Natural killer cell (primary cell): ENCODE measurements around the gene RGS3. TPM values are rescaled to one million over a fixed set of nuclear protein-coding genes. Genes with fewer than 3 reads are reported as not detected.

Experiments used
- ATAC-seq, 3 donors: fragments of 150-1000 bp in 2 of 3; fragments of 200-7000 bp in 1 of 3; cut with Tn5 transposase; 1 replicate in 1 of 3; 2 replicates in 2 of 3; pipeline ENCODE4 v1.10.0; 2021; ENCODE audit warnings: mild to moderate bottlenecking in 2 of 3, moderate library complexity in 2 of 3
- DNase-seq, 2 donors: peaks; one replicate each; pipeline versions ENCODE4 v3.0.0 to v3.0.0-alpha.2; 2013 to 2021; ENCODE audit warnings: mixed read lengths in 1 of 2
- H3K27ac ChIP-seq: one replicate; pipeline ENCODE4 v1.5.1; 2013; ENCODE audit warnings: mild to moderate bottlenecking, low read length
- H3K27me3 ChIP-seq: one replicate; pipeline ENCODE4 v1.6.1; 2013; ENCODE audit warnings: low read length; ENCODE audit not compliant: control insufficient read depth, insufficient read depth
- H3K36me3 ChIP-seq: one replicate; pipeline ENCODE4 v1.6.1; 2013; ENCODE audit warnings: low read length; ENCODE audit not compliant: control insufficient read depth, insufficient read depth
- H3K4me1 ChIP-seq: one replicate; pipeline ENCODE4 v1.6.1; 2013; ENCODE audit warnings: low read length; ENCODE audit not compliant: control insufficient read depth, insufficient read depth
- H3K4me3 ChIP-seq: one replicate; pipeline ENCODE4 v1.5.1; 2013; ENCODE audit warnings: low read length
- H3K9me3 ChIP-seq: one replicate; pipeline ENCODE4 v1.6.1; 2013; ENCODE audit warnings: low read length; ENCODE audit not compliant: control insufficient read depth, insufficient read depth
- H3K27ac Mint-ChIP-seq, 2 donors: one replicate each; pipeline ENCODE4 v1.8.0; 2022; ENCODE audit warnings: mild to moderate bottlenecking in 2 of 2, mixed read lengths in 2 of 2, moderate library complexity in 1 of 2
- H3K27me3 Mint-ChIP-seq, 2 donors: one replicate each; pipeline ENCODE4 v1.8.0; 2022; ENCODE audit warnings: low read depth in 2 of 2, mixed read lengths in 2 of 2
- H3K36me3 Mint-ChIP-seq: one replicate; pipeline ENCODE4 v1.8.0; 2022; ENCODE audit warnings: mixed read lengths
- H3K4me1 Mint-ChIP-seq, 2 donors: one replicate each; pipeline ENCODE4 v1.8.0; 2022; ENCODE audit warnings: mixed read lengths in 2 of 2
- H3K4me3 Mint-ChIP-seq: one replicate; pipeline ENCODE4 v1.8.0; 2022; ENCODE audit warnings: mild to moderate bottlenecking, moderate library complexity, mixed read lengths
- H3K9me3 Mint-ChIP-seq, 2 donors: one replicate each; pipeline ENCODE4 v1.8.0; 2022; ENCODE audit warnings: mixed read lengths in 2 of 2
- WGBS: methylation state at CpG from one replicate; pipeline ENCODE4 v1.1.7; 2013; ENCODE audit warnings: missing lambda C conversion rate; ENCODE audit not compliant: insufficient coverage; 5-methylcytosine and 5-hydroxymethylcytosine counted together
- intact Hi-C: fragments of 100-400 bp; cut with micrococcal nuclease; formaldehyde crosslinking; loops from one replicate; pipeline ENCODE4 v1.14.2; 2022
- total RNA-seq, 4 donors: library from RNA; stranded (reverse); fragments of 120-200 nt in 1 of 4; gene quantifications; one replicate each; pipeline versions ENCODE4 v1.2.3 to v1.2.4, GENCODE V29; 2013 to 2022
- TF ChIP-seq, protein P1 (sequence below): fragments of 200-600 bp; IDR thresholded peaks from one replicate; pipeline ENCODE4 v1.8.0; 2022; ENCODE audit warnings: antibody characterized with exemption

RGS3 gene
- total RNA-seq, 3 donors from 2014 or later (not counting 1 experiment from before 2014, with no cell fraction given) = 148 to 269 (median 190) TPM

DNA sequence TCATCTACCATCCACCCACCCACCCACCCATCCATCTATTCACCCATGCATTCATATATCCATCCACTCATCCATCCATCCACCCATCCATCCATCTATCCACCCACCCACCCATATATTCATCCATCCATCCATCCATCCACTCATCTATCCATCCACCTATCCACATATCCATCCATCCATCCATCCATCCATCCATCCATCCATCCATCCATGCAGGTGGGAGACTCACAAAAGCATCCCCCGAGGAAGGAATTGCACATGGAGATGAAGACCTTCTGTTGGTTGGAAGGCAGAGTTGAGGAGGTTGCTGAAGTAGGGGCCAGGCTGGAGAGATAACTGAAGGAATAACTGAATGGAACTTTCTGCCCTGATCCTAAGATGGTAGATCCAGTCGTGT is 126.9 kb downstream of the RGS3 start:
- no peaks in the 10 kb centered on the region for H3K9me3 Mint-ChIP-seq
- WGBS = 95% methylated on average over 2 of the region's 2 CpGs
- peaks cover 60 to 76% of the 10 kb centered on the region in 2 donors for H3K4me1 Mint-ChIP-seq
- Histone ChIP-seq H3K27ac (no peak overlapping the region), H3K36me3 (peaks cover 71% of the 10 kb centered on the region), H3K9me3 (no peaks in the 10 kb centered on the region), H3K27me3 (no peaks in the 10 kb centered on the region), H3K4me1 (peaks cover 74% of the 10 kb centered on the region), H3K4me3 (no peak overlapping the region)
- H3K27ac Mint-ChIP-seq = peak overlapping the region; percentile 89 to 93
- peak overlapping the region; percentile 35 for H3K4me3 Mint-ChIP-seq
- no peaks in the 10 kb centered on the region for H3K27me3 Mint-ChIP-seq
- ATAC-seq (no peak), DNase-seq (no peak)
- intact Hi-C loops = no loop called here
- H3K36me3 Mint-ChIP-seq = no peaks in the 10 kb centered on the region
- TF ChIP-seq, protein P1, sequence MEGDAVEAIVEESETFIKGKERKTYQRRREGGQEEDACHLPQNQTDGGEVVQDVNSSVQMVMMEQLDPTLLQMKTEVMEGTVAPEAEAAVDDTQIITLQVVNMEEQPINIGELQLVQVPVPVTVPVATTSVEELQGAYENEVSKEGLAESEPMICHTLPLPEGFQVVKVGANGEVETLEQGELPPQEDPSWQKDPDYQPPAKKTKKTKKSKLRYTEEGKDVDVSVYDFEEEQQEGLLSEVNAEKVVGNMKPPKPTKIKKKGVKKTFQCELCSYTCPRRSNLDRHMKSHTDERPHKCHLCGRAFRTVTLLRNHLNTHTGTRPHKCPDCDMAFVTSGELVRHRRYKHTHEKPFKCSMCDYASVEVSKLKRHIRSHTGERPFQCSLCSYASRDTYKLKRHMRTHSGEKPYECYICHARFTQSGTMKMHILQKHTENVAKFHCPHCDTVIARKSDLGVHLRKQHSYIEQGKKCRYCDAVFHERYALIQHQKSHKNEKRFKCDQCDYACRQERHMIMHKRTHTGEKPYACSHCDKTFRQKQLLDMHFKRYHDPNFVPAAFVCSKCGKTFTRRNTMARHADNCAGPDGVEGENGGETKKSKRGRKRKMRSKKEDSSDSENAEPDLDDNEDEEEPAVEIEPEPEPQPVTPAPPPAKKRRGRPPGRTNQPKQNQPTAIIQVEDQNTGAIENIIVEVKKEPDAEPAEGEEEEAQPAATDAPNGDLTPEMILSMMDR = no peak

DNA sequence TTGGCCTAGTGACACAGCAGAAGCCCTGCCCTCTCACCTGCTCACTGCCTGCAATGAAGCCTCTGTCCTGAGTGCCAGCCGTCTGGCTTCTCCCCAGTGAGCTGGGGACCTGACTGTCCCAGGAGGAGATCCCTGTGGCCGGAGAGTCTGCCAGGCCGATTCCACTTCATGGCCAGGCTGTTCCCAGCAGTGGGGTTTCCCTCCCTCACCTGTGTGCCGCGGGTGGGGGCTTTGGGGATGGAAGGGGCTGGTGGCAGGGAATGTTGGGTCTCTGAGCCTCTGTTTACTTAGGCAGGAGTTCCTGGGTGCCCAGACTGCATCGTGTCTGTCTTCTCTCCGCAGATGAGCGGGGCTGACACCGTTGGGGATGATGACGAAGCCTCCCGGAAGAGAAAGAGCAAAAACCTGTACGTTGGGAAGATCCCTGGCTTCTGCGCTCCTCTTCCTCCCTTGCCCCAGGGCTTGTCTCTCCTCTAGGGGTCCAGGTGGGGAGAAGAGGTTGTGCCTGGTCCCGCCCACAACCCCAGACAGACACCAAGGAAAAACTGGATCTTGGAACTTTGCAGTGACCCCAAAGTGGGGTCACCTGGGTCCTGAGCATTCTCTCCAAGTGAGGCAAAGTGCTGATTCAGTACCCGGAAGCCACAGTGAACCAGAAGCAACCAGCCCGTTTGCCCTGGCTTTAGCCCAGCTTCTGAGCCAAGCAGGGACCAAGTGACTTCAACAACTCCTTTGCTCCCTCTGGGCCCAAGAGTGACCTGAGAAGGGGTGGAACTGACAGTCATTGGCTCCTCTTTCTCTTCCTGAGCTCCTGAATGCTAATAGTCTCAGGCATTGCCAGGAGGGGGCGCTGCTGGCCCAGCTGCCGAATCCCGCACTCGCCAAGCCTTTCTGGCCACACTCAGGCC is 127.7 kb downstream of the RGS3 start:
- H3K27ac Mint-ChIP-seq = peak overlapping the region; percentile 89 to 93
- peaks cover 52 to 73% of the 10 kb centered on the region in 2 donors for H3K4me1 Mint-ChIP-seq
- ATAC-seq (peak; percentile 58 to 65 (median 59)), DNase-seq (peak; percentile 52 to 66)
- H3K36me3 ChIP-seq = peaks cover 69% of the 10 kb centered on the region
- TF ChIP-seq, protein P1 = peak; percentile 69
- no peaks in the 10 kb centered on the region for H3K9me3 ChIP-seq
- no peaks in the 10 kb centered on the region for H3K27me3 Mint-ChIP-seq
- intact Hi-C loops = loop anchor here (1.0 kb wide), 1 partner anchor 64 kb away; no protein-coding TSS in a partner anchor
- H3K27me3 ChIP-seq = no peaks in the 10 kb centered on the region
- H3K36me3 Mint-ChIP-seq = no peaks in the 10 kb centered on the region
- peaks cover 65% of the 10 kb centered on the region for H3K4me1 ChIP-seq
- H3K9me3 Mint-ChIP-seq = no peaks in the 10 kb centered on the region
- H3K4me3 ChIP-seq = no peak overlapping the region
- whole genome bisulfite sequencing = 81% methylated on average over 16 of the region's 20 CpGs
- H3K27ac ChIP-seq = peak overlapping the region; percentile 21
- peak overlapping the region; percentile 28 for H3K4me3 Mint-ChIP-seq

DNA sequence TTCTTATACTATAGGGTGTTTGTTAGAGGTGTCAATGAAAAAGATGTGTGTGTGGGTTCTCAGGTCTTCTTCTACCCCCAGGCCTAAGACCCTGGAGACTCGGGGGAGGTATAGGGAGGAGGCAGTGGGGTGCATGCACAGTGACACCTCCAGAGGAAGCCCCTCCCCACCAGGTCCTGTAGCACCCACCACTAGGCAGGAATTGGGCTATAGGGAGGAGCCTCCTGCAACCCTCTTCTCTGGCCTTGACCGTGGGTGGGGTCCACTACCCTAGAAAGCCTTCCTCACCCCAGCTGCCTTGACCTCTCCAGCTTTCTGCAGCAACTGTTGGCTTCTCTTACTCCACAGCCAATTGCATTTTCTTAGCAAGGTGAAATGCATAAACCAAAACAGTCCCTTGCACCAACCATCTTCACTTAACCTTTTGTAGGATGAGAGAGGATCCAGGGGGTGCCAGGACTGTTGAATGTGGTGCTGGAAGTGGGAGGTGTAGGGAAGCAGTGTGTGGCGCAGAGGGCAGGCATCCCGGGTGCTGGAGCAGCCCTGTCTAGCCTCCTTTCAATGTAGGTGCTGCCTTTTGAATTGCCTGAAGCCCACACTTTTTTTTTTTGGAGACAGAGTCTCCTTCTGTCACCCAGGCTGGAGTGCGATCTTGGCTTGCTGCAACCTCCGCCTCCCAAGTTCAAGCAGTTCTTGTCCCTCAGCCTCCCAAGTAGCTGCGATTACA is 128.5 kb downstream of the RGS3 start:
- peaks cover 57% of the 10 kb centered on the region for H3K4me1 ChIP-seq
- H3K36me3 ChIP-seq = peaks cover 71% of the 10 kb centered on the region
- Mint-ChIP-seq H3K4me1 (peaks cover 53 to 66% of the 10 kb centered on the region in 2 donors), H3K9me3 (no peaks in the 10 kb centered on the region), H3K36me3 (no peaks in the 10 kb centered on the region), H3K4me3 (peak overlapping the region; percentile 28), H3K27ac (peak overlapping the region; percentile 89 to 93), H3K27me3 (no peaks in the 10 kb centered on the region)
- 85% methylated on average over 6 of the region's 7 CpGs for WGBS
- DNase-seq = no peak
- TF ChIP-seq, protein P1 = peak; percentile 9
- peak in 1 of 3 donors; percentile 11 for ATAC-seq
- no peak overlapping the region for H3K4me3 ChIP-seq
- H3K27me3 ChIP-seq = no peaks in the 10 kb centered on the region
- peak overlapping the region; percentile 21 for H3K27ac ChIP-seq
- intact Hi-C loops = loop anchor here (1.0 kb wide), 1 partner anchor 63 kb away; no protein-coding TSS in a partner anchor
- H3K9me3 ChIP-seq = no peaks in the 10 kb centered on the region
